Ishikawa (cell line): Measurements from ENCODE around the gene SRPK2.

ENCODE experiments used
- CEBPB ChIP-seq: IDR thresholded peaks from 2 replicates; pipeline ENCODE4 v1.6.1; 2012
- CREB1 ChIP-seq: IDR thresholded peaks from 2 replicates; pipeline ENCODE4 v1.6.1; 2012; ENCODE audit warnings: low read depth
- EGR1 ChIP-seq: IDR thresholded peaks from 2 replicates; pipeline ENCODE4 v1.6.1; 2012
- EP300 ChIP-seq: IDR thresholded peaks from 2 replicates; pipeline ENCODE4 v1.6.1; 2012; ENCODE audit warnings: borderline replicate concordance
- FOXM1 ChIP-seq: IDR thresholded peaks from 2 replicates; pipeline ENCODE4 v1.6.1; 2012; ENCODE audit warnings: low read depth, borderline replicate concordance
- MAX ChIP-seq: IDR thresholded peaks from 2 replicates; pipeline ENCODE4 v1.6.1; 2012
- RAD21 ChIP-seq: IDR thresholded peaks from 2 replicates; pipeline ENCODE4 v1.6.1; 2012; ENCODE audit warnings: low read depth
- TAF1 ChIP-seq: IDR thresholded peaks from 2 replicates; pipeline ENCODE4 v1.6.1; 2012; ENCODE audit warnings: low read depth, mild to moderate bottlenecking
- TCF12 ChIP-seq: IDR thresholded peaks from 2 replicates; pipeline ENCODE4 v1.6.1; 2012; ENCODE audit warnings: low read depth
- TEAD4 ChIP-seq: IDR thresholded peaks from 2 replicates; pipeline ENCODE4 v1.6.1; 2012
- YY1 ChIP-seq: IDR thresholded peaks from 2 replicates; pipeline ENCODE4 v1.6.1; 2012; ENCODE audit warnings: low read depth
- ZBTB7A ChIP-seq: IDR thresholded peaks from 2 replicates; pipeline ENCODE4 v1.6.1; 2012; ENCODE audit warnings: low read depth
- TF ChIP-seq, protein P1 (sequence below): IDR thresholded peaks from 2 replicates; pipeline ENCODE4 v1.6.1; 2012; ENCODE audit warnings: low read depth, mild to moderate bottlenecking
- TF ChIP-seq, protein P2 (sequence below): IDR thresholded peaks from 2 replicates; pipeline ENCODE4 v1.6.1; 2012

- TF ChIP-seq, protein P1, sequence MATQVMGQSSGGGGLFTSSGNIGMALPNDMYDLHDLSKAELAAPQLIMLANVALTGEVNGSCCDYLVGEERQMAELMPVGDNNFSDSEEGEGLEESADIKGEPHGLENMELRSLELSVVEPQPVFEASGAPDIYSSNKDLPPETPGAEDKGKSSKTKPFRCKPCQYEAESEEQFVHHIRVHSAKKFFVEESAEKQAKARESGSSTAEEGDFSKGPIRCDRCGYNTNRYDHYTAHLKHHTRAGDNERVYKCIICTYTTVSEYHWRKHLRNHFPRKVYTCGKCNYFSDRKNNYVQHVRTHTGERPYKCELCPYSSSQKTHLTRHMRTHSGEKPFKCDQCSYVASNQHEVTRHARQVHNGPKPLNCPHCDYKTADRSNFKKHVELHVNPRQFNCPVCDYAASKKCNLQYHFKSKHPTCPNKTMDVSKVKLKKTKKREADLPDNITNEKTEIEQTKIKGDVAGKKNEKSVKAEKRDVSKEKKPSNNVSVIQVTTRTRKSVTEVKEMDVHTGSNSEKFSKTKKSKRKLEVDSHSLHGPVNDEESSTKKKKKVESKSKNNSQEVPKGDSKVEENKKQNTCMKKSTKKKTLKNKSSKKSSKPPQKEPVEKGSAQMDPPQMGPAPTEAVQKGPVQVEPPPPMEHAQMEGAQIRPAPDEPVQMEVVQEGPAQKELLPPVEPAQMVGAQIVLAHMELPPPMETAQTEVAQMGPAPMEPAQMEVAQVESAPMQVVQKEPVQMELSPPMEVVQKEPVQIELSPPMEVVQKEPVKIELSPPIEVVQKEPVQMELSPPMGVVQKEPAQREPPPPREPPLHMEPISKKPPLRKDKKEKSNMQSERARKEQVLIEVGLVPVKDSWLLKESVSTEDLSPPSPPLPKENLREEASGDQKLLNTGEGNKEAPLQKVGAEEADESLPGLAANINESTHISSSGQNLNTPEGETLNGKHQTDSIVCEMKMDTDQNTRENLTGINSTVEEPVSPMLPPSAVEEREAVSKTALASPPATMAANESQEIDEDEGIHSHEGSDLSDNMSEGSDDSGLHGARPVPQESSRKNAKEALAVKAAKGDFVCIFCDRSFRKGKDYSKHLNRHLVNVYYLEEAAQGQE: no peak
- TF ChIP-seq CEBPB: no peak
- no peak for TF ChIP-seq FOXM1
- TF ChIP-seq EP300: no peak
- TF ChIP-seq RAD21: no peak
- TF ChIP-seq YY1: no peak
- no peak for TF ChIP-seq CREB1
- no peak for TF ChIP-seq EGR1
- TF ChIP-seq, protein P2, sequence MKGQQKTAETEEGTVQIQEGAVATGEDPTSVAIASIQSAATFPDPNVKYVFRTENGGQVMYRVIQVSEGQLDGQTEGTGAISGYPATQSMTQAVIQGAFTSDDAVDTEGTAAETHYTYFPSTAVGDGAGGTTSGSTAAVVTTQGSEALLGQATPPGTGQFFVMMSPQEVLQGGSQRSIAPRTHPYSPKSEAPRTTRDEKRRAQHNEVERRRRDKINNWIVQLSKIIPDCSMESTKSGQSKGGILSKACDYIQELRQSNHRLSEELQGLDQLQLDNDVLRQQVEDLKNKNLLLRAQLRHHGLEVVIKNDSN: no peak
- TF ChIP-seq MAX: no peak
- TF ChIP-seq TCF12: no peak
- no peak for TF ChIP-seq TEAD4
- TF ChIP-seq ZBTB7A: no peak
- no peak for TF ChIP-seq TAF1
Measured at GRCh38 chr7:105189859-105190492, 198.7 kb downstream of the SRPK2 start.
